GM19240 (cell line): ENCODE data around the gene NPC1.
"Not testable (repeated sequence)": the region's sequence is repeated elsewhere in the genome, so short reads cannot be mapped to it uniquely, and the experiment has no call there.

Experiments
- DNase-seq: peaks from one replicate; pipeline ENCODE4 v3.0.0; 2011; ENCODE audit warnings: low spot score; ENCODE audit not compliant: insufficient read length

The NPC1 gene

DNA sequence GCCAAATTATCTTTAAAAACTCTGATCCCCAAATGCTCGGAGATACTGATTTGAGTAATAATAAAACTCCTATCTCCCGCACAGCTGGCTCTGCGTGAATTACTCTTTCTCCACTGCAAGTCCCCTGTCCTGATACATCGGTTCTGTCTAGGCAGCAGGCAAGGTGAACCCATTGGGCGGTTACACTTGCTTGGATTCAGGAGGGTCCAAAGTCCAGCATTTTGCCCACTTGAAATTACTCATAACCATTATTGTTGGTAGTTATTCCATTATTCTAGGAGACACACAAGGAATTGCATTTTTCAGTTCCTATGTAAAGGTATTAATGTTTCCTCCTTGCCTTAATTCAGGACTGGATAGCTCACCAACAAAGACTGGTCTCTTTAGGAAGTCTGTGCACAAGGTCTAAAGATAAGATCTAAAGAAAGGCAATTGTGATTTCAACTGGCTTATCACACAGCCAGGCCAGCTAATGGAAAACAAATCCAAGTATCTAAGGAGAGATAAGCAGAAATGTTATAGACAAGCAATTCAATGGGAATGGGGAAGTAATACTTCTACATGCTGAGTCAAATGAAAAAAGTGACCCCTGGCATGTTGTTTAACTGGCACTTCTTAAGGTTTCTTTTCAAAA, 23.2 kb upstream of the NPC1 start:
- no peak for DNase-seq

DNA sequence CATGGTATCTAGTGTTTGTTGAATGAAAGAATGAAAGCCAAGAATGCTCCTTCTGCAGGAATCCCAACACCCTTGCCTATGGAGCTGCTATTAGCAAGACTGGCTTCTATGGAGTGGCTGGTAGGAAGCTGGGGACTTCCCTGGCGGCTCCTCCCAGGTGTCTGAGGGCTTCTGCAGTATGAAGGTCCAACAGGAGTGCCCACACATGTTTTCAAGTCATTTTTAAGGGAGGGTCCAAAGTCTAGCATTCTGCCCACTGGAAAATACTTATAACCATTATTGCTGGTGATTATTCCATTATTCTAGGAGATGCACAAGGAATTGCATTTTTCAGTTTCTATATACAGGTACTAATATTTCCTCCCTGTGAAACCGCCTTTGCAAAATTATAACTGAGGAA, 21.9 kb upstream of the NPC1 start:
- no peak for DNase-seq

DNA sequence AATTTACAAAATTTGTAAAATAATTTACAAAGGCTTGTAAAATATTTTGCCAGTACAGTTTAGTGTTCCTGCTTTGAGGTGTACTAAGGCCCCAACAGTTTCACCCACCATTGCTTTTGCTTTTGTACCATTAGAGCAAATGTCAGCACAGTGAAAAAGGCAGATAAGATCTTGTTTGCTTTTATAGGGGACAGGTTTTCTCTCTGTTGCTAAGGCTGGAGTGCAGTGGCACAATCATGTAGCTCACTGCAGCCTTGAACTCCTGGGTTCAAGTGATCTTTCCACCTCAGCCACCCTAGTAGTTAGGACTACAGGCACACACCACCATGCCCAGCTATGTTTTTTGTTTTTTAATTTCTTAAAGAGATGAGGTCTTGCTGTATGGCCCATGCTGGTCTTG, 19.6 kb upstream of the NPC1 start:
- DNase-seq = no peak

DNA sequence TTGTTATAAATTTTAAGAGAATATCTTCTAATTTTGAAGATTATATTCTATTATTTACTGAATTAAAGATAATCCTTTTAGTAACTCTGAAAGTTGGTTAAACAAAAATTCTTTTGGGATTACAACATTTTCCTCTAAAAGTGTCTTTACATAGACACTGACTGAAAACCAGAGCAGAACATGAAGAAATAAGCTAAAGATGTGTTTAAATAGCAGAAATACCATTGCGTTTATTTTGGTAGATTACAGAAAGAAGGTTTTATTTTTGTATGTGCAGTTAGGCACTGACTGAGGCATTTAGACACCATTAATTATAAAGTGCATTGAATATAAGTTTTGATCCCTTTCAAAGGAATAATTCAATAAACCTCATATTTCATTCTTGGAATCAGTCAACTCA, 13.5 kb upstream of the NPC1 start:
- no peak for DNase-seq

DNA sequence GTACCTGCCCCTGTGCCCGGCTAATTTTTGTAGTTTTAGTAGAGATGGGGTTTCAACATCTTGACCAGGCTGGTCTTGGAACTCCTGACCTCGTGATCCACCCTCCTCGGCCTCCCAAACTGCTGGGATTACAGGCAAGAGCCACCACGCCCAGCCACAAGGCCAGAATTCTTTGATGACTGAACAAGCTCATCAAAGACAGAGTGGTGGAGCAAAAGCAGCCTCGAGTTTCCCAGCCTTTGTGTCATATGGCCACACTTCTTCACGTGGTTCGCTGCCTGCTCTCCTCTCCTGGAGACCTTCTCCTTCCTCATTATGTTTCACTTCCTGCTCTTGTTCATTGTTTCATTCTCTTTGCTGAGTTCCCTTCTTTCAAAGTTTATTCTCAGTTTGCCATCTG, 9.9 kb upstream of the NPC1 start:
- no peak for DNase-seq

DNA sequence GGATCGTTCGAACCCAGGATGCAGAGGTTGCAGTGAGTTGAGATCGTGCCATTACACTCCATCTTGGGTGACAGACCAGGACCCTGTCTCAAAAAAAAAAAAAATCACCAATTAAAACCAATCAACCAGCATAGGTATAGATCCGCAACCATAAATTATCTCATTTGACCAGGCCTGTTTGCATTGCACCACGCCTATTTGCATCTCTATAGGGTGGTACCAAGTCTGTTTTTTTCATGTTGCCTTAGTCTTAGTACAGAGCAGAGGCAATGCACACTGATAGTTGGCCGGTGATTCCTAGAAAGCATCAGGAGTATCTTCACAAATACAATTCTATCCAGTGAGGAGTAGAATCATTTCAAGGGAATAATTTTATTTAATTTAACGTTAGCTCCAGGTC, 9.3 kb upstream of the NPC1 start:
- no peak for DNase-seq

DNA sequence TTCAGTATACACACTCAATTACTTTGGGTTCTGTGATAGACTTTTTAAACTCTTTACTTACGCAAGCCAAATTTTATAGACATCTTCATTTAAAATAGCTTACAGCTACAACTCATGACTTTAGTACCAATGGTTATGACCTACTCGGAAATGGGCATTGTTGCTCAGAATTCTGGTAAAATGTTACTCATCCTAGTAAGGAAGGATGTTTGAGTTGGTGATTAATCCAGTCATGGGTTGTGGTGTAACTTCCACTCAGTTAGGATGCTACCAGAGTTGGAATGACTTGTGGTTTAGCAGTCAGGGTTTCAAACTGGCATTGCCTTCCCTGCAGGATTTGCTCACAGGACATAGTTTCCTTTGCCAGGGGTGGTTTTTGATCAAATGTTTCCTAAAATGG, 7.4 kb upstream of the NPC1 start:
- no peak for DNase-seq

DNA sequence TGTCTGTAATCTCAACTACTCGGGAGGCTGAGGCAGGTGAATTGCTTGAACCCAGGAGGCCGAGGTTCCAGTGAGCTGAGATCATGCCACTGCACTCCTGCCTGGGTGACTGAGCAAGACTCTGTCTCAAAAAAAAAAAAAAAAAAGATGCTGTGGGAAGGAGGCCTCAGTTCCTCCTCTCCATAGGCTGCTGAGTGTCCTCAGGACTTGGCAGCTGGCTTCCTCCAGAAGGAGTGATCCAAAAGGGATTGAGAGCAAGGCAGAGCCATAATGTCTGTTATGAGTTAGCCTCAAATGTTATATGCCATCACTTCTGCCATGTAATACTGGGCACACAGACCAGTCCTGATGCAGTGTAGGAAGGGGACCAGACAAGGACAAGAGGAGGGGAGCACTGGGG, 6.6 kb upstream of the NPC1 start:
- no peak for DNase-seq

DNA sequence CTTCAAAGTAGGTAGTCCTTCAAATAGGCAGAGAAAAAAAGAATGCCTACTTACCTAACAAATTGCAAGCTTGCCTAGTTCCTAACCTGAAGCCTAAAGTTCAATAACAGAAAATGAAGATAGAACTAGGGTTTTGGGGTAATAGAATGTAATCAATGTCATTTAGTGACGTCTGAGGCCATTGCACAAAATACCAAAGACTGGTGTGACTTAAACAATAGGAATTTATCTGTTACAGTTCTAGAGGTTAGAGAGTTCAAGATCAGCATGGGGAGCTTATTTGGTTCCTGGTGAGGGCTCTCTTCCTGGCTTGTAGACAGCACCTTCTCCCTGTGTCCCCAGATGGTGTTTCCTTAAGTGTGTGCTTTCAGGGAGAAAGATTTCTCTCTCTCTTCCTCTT, 4.7 kb upstream of the NPC1 start:
- no peak for DNase-seq

DNA sequence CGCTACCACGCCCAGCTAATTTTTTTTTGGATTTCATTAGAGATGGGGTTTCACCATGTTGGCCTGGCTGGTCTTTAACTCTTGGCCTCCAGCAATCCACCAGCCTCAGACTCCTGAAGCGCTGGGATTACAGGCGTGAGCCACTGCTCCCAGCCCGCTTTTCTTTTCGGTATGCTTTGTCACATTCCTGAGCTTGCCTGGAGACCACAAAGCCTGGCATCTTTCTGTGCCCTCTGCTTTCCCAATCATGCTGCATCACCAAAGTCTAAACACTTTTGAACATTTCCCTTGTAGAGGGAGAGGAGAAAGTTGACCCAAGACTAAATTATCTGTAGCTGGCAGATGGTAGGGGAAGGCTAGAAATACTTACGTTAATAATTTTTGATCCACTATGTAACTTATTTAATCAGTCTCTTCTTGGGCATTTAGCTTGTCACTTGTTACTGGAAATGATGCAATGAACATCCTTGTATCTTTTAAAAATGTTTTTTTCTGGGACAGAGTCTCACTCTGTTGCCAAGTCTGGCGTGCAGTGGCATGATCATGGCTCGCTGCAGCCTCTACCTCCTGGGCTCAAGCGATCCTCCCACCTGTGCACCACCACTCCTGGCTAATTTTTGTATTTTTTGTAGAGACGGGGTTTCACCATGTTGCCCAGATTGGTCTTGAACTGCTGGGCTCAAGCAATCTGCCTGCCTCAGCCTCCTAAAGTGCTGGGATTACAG, 2.7 kb upstream of the NPC1 start:
- DNase-seq = no peak

DNA sequence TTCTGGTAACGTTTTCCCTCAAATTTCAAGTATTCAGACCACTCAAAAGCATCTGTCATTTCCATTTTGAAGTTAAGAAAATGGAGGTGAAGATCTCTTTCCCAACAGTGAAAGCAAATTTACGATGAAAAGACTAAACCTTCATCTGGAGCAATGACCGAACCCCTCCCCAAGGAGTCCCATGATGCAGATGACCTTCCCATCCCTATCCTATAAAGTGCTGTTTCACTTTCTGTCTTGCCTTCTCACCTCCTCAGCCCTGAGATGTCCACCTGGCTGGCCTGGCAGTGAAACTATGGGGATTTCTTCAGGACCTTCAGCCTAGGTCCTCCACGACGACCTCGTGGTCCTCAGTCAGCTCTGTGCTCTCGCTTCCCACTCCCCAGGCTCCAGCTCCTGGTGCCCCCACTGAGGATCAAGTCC, 925 bp upstream of the NPC1 start:
- no peak for DNase-seq

DNA sequence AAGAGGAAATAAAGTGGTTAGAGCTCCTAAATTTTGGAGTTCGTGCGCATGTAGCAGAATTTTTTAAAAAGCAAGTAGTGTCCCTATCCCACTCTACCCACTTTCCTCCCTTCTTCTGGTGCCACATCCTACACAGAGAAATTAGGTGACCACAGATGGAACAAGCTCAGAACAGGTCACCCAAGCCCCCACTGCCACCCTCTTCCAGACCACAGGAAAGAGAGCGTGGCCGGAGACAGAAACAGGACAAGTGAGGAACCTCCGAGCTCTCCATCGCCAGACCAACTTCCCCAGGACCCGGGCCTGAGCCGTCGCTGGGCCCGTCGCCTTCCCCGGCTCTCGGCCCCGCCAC, 433 bp downstream of the NPC1 start:
- DNase-seq = no peak

DNA sequence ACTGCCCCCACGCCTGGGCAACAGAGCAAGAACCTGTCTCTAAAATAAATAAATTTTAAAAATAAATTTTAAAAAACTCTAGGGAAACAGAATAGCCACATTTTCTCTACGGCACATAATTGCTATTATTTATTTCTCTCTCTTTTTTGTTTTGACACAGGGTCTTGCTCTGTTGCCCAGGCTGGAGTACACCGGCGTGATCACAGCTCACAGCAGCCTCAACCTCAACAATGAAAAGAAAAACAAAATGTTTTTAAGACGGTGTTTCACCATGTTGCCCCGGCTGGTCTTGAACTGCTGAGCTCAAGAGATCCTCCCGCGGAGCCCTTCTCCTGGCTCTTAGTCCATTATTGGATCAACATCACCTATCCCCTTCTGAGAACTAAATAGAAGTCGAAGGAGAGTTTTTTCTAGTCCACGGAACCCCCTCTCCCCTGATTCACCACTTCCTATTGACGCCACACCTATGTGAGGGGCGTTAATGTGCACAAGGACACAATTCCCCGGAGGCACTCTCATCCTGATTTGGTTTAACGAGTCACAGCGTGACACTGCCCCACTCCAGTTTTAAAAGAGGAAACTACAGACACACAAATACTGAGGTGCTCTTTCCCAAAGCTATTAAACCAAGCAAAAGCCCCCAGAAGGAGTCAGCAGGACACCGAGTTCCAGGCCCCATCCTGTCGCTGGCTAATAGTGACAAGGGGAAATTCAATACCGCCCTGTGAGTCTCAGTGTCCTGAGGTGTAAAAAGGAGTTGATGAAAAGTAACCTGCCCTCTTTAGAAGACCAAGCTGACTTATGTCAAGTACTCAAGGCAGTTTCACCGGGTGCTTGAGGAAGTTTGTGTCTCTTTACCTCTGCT, 1.1 kb downstream of the NPC1 start:
- DNase-seq = no peak

DNA sequence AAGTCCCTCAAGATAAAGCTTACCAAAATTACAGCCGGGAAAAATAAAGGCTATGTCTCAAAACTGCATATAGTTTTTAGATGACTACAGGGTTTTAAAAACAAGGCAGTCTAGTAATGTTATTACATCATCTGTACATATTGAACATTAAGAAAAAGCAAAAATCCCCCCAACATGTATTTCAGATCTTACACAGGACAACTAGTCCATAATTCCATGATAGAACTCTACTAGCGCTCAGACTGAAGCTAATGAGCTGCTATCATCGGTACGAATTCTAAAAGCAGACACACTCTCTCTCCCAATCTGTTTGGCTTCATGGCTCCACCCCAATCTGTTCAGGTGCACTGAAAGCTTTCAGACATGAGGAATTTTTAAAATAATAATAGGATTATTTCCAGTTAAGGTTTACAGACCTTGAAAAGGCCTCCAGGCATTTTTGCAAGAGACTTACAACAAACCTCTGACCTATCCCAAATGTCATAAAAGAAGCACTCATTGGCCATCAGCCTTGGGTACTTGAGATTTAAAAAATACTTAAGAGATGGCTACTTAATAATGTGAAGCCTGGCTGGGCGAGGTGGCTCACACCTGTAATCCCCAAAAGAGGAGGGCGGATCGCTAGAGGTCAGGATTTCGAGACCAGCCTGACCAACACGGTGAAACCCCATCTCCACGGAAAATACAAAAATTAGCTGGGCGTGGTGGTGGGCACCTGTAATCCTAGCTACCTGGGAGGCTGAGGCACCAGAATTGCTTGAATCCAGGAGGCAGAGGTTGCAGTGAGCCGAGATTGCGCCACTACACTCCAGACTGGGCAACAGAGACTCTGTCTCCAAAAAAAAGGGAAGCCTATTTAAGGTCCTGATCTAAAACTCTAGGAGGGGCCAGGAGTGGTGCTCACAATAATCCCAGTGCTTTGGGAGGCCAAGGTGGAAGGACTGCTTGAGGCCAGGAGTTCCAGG, 2.0 kb downstream of the NPC1 start:
- DNase-seq = no peak

DNA sequence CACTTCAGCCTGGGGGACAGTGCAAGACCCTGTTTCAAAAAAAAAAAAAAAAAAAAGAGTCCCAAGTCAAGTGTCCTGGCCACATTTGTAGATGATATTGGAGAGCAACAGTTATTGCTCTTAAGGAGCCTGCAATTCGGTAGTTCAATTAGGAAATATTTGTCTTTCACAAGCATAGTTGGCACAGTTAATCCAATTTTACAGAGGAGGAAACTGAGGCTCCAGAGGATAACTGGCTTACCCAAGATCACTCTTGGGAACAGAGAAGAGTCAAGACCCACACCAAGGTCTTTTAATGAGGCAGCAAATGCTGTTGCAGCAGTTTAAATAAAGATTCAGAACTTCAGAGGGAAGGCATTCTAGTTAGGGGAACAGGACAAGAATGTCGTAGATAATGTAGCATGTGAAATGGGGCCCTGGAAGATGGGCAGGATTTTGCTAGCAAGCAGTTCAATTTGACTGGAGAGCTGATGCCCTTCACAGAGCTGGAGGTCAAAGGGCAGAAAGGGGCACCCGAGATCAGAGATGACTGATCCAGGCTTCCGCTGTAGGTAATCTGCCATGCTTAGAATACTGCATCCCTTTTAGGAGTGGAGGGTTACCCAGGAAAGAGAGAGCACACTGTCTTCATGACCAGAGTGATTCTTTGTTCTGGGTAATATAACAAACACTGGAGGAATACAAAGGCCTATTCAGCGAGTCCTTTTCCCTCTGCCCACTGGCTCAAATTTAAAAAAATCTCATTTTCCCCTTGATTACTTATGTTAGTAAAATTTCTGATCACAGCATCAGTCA, 3.0 kb downstream of the NPC1 start:
- DNase-seq = no peak

DNA sequence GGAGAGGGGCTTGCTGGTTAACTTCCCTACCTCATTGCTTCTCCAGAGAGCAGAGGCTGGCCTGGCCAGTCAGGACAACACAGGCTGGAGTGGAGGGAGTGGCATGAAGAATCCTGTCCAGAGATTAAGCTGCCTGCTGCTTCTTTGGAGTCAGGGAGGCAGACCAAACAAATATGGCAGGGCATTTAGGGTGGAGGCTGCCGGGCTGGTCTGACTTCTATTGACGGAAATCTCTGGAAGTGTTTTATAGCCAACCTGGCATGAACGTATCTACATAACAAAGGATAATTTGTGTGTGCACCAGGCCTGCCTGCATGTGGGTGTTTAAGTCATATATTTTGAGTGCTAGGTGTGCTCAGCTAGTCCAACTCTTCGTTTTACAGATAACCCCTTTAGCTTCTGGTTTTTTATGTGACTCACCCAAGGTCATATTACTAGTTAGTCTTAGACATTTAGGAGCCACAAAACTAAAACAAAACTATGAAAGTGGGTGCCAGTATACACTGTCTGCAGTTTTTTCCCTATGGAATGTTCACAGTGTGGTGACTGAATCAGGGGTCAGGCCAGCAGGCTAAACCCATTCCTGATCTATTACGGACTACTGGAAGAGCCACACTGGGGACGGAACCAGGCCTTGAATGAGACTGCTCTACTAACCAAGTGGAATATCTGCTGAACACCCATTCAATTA, 5.5 kb downstream of the NPC1 start:
- no peak for DNase-seq

DNA sequence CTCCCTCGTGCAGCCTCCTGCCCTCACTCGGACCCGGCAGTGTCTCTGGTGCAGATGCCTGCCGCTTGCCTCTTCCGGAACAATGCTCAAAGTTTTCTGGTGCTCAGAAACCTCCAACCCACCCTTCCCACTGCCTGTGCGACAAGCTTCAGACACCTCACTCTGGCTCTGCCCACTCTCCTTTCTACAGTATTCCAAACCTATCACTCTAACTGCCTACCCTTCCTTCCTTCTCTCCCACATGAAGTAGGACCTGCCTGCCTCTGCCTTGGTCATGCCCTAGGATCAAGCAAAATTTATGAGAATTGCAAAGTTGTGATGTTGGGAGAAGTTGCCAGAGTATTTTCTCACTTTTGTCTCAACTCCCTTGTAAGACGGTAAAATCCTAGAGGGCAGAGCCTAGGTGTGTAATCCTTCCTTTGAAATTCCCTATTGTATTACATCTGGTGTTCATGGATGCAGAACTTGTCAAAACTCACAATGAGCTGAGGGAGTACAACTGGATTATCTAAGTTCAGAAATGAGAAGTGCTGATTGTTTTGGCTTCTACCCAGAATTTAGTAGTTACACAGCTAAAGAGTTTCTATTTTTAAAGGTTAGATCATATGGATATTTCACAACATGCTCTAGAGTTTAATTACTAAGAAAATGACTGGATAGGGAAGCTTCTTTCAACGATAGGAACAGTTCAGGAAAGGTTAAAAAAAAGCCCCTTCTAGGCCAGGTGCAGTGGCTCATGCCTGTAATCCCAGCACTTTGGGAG, 7.2 kb downstream of the NPC1 start:
- no peak for DNase-seq

DNA sequence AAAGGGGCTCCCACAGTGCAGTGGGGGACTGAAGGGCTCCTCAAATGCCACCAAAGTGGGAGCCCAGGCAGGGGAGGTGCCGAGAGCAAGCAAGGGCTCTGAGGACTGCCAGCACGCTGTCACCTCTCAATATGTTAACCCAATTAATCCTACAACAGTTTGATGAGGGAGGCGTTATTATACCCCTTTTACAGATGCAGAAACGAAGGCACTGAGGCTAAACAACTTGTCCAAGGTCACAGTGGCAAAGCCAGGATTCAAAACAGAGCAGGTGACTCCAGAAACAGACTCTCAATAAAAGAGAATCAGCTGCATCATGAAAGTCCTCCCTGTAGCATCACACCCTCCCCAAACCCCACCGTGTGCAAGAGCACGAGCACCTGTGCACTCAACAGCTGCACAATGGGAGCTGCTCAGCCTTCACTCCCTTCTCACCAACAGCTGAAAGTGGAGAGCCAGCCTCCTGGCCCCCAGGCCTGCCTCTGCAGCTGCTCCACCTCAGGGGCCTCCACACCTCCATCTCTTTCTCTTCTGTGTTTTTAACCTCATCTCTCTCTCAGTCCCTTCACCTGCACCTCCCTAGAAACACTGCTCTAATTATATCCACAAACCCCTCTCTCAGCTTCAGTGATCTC, 8.1 kb downstream of the NPC1 start:
- DNase-seq = no peak

DNA sequence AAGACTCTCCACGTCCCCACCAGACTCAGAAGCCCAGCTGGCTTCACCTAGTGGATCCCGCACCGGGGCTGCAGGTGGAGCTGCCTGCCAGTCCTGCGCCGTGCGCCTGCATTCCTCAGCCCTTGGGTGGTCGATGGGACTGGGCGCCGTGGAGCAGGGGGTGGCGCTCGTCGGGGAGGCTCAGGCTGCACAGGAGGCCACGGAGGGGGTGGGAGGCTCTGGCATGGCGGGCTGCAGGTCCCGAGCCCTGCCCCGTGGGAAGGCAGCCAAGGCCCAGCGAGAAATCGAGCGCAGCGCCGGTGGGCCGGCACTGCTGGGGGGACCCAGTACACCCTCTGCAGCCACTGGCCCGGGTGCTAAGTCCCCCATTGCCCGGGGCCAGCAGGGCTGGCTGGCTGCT, 8.8 kb downstream of the NPC1 start:
- DNase-seq = not testable (repeated sequence)
